Measurements from ENCODE around the gene FBXL12. TPM values are rescaled to one million over a fixed set of nuclear protein-coding genes. Genes with fewer than 3 reads are reported as not detected.
A peak's percentile ranks its signal among the peaks of the same experiment; 100 is the strongest.

The FBXL12 gene
- total RNA-seq, 4 donors from 2014 or later, result 13.8 to 28.7 (median 23.5) TPM

DNA sequence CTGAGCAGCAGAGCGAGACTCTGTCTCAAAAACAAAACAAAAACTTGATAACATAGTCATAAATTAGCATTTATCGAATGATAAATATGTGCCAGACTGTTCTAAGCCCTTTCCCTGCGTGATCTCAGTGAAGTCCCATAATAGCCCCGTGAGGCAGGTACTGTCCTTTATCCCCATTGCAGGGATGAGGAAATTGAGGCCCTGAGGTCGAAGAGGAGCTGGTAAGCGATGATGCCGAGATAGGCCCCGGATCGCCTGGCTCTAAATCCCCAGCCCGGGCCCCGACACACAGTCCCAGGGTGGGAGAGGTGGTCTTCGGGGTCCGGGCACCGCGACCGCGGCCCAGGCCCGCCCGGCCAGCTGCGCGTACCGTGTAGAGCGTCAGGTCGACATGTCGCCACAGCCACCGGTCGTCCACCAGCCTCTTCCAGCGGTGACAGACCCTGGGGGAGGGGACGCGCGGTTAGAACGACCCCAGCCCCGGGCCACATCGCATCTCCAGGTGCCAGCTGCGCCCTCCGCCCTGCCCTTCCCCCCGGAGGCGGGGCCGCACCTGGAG, 625 bp downstream of the FBXL12 start:
- 3 to 4% methylated on average over 35 to 39 of the region's 39 CpGs for WGBS, 2 donors
- TF ChIP-seq POLR2A (IDR thresholded peaks at IDR 0.05), result no peak
- TF ChIP-seq, protein P1, sequence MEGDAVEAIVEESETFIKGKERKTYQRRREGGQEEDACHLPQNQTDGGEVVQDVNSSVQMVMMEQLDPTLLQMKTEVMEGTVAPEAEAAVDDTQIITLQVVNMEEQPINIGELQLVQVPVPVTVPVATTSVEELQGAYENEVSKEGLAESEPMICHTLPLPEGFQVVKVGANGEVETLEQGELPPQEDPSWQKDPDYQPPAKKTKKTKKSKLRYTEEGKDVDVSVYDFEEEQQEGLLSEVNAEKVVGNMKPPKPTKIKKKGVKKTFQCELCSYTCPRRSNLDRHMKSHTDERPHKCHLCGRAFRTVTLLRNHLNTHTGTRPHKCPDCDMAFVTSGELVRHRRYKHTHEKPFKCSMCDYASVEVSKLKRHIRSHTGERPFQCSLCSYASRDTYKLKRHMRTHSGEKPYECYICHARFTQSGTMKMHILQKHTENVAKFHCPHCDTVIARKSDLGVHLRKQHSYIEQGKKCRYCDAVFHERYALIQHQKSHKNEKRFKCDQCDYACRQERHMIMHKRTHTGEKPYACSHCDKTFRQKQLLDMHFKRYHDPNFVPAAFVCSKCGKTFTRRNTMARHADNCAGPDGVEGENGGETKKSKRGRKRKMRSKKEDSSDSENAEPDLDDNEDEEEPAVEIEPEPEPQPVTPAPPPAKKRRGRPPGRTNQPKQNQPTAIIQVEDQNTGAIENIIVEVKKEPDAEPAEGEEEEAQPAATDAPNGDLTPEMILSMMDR (IDR thresholded peaks at IDR 0.05), result no peak
- intact Hi-C loops (cut with DNase I; ENCODE audit: low total_unique reads), result no loop called here
- no peak for DNase-seq (ENCODE audit: low spot score in 2 of 2)
- H3K4me3 ChIP-seq (ENCODE audit: low read depth, poor library complexity, severe bottlenecking), result peak overlapping the region; percentile 71

DNA sequence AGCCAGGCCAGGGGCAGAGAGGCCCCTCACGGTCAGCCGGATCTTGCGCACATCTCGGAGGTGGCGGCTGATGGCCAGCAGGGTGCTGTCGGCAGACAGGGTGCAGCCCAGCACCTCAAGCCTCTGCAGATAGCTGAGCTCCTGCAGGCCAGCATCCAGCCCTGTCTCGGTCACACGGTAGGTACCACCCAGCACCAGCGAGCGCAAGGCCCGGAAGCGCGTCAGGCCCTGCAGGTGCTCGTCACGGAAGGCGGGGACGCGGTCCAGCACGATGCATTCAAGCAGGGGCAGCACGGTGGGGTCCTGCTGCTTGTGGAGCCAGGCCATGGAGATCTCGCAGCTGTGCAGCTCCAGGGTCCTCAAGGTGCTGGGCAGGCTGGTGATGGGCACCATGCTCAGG, 7.7 kb downstream of the FBXL12 start:
- H3K4me3 ChIP-seq (ENCODE audit: low read depth, poor library complexity, severe bottlenecking), result no peak overlapping the region
- WGBS, 2 donors, result 96% methylated on average over 9 to 20 of the region's 21 CpGs
- TF ChIP-seq, protein P1 (IDR thresholded peaks at IDR 0.05), result no peak
- no peak for TF ChIP-seq POLR2A (IDR thresholded peaks at IDR 0.05)
- no peak for DNase-seq (ENCODE audit: low spot score in 2 of 2)
- intact Hi-C loops (cut with DNase I; ENCODE audit: low total_unique reads), result no loop called here

DNA sequence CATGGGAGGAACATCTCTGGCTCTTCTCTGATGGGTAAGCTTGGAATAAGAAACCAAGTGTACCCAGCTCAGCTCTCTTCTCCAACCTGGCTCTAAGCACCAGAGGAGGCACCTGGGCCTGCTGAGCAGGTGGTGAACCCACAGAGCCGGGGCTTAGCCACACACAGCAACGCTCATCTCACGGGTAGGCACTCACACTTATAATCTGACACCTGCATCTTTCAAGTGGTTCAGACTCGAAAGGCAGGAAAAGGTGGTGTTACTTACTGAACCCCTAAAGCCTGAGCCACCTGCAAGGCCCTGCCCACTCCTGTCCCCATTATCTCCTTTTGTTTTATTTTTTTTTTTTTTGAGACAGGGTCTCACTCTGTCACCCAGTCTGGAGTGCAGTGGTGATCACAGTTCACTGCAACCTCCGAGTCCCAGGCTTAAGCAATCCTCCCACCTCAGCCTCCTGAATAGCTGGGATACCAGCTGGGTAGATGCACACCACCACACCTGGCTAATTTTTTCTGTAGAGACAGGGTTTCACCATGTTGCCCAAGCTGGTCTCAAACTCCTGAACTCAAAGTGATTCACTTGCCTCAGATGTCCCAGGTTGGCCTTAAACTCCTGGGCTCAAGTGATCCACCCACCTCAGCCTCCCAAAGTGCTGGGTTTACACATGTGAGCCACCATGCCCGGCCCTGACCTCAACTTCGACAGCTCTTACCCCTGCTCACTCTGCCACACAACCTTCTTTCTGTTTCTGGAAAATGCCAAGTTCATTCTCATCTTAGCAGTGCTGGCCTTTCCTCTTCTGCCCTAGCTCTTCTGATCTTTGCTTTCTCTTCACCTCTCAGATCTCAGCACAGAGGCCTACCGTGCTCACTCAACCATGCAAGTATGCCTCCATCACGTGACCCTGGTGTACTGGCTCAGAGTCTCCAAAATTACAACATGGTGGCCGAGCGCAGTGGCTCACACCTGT, 9.7 kb downstream of the FBXL12 start:
- no peak for TF ChIP-seq POLR2A (IDR thresholded peaks at IDR 0.05)
- TF ChIP-seq, protein P1 (IDR thresholded peaks at IDR 0.05), result no peak
- intact Hi-C loops (cut with DNase I; ENCODE audit: low total_unique reads), result no loop called here
- no peak overlapping the region for H3K4me3 ChIP-seq (ENCODE audit: low read depth, poor library complexity, severe bottlenecking)
- no peak for DNase-seq (ENCODE audit: low spot score in 2 of 2)
- WGBS, 2 donors, result 87 to 93% methylated on average over 11 of the region's 11 CpGs

DNA sequence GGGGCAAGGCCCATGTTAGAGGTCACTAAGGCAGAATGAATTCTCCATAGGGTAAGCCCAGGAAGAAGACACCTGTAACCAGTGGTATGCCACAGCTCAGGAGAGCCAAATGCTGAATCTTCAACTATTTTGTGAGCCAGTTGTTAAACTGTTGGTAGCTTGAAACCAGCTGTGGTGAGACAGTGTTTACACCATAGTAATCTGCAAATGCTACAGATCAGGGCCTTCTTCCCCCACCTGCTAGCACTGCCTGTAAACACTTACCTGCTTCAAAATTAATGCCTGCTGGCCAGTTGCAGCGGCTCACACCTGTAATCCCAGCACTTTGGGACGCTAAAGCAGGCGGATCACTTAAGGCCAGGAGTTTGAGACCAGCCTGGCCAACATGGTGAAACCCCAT, 12.1 kb downstream of the FBXL12 start:
- intact Hi-C loops (cut with DNase I; ENCODE audit: low total_unique reads), result no loop called here
- DNase-seq (ENCODE audit: low spot score in 2 of 2), result no peak
- no peak overlapping the region for H3K4me3 ChIP-seq (ENCODE audit: low read depth, poor library complexity, severe bottlenecking)
- WGBS, 2 donors, result 91 to 98% methylated on average over 3 of the region's 3 CpGs
- TF ChIP-seq, protein P1 (IDR thresholded peaks at IDR 0.05), result no peak
- no peak for TF ChIP-seq POLR2A (IDR thresholded peaks at IDR 0.05)

DNA sequence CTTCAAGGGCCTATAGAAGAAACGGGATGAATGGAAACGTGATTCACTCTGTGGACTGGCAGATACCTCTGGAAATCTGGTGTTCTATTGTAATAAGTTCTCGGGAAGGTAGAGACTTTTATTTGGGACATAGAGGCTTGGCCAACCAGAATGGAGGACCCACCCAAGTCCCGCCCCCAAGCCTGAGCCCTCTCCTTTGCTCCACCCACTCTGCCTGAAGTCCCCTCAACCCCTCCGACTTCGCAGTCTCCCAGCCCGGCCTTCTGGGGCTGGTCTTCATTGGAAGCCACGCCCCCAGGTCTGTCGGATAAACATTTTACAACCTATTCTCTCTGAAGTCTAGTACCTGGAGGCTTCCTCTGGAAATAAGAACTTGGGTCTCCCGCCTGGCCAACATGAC, 16.9 kb downstream of the FBXL12 start:
- no peak for DNase-seq (ENCODE audit: low spot score in 2 of 2)
- WGBS, 2 donors, result 87 to 91% methylated on average over 10 of the region's 10 CpGs
- intact Hi-C loops (cut with DNase I; ENCODE audit: low total_unique reads), result no loop called here
- TF ChIP-seq POLR2A (IDR thresholded peaks at IDR 0.05), result no peak
- TF ChIP-seq, protein P1 (IDR thresholded peaks at IDR 0.05), result no peak
- no peak overlapping the region for H3K4me3 ChIP-seq (ENCODE audit: low read depth, poor library complexity, severe bottlenecking)
